Measurements from ENCODE around the gene KANSL3. TPM values are rescaled to one million over a fixed set of nuclear protein-coding genes. Genes with fewer than 3 reads are reported as not detected.

The KANSL3 gene
- total and polyA plus RNA-seq, 2 donors (not counting 3 experiments of a cell fraction or from before 2014, with no cell fraction given): 27.7 to 36.9 TPM

DNA sequence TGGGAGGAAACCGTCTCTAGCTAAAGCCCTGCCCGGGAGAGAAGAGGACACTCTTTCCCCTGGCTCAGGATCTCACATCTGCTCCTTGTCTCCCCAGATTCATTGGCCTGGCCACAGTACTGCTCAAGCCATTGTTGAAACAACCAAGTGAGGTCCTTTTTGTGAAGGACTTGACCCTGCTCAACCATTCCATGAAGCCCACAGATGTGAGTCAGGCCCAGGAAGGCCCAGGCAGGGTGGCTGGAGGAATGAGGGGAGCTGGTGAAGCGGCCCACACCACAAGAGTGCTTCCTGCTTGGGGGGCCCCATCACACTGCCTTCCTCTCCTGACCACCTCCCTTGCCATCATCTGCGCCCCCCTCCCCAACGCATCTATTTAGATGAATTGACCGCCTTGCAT is 9.6 kb upstream of the KANSL3 start:
- DNase-seq (ENCODE audit: low read depth, low spot score) (no peak), FAIRE-seq (no peak)
- Histone ChIP-seq H3K4me3 (replicated peaks in 1 of 3; ENCODE audit: insufficient read depth in 1 of 3, low read depth in 1 of 3, low read length in 3 of 3) (no peak overlapping the region), H3K9me1 (replicated peaks; ENCODE audit: control insufficient read depth, extremely low read depth, insufficient read depth, low read length) (no peaks in the 10 kb centered on the region), H3K4me2 (ENCODE audit: insufficient read depth, low read length) (no peak overlapping the region), H3K4me1 (ENCODE audit: control insufficient read depth, extremely low read depth, insufficient read depth, low read length) (no peaks in the 10 kb centered on the region), H3K9me3 (replicated peaks; ENCODE audit: control insufficient read depth, insufficient read depth, low read length) (no peaks in the 10 kb centered on the region), H3K27me3 (ENCODE audit: control insufficient read depth in 2 of 2, insufficient read depth in 2 of 2, low read length in 2 of 2) (peaks cover 0 to 4% of the 10 kb centered on the region in 2 experiments), H4K20me1 (replicated peaks; ENCODE audit: control insufficient read depth, extremely low read depth, insufficient read depth, low read length) (no peaks in the 10 kb centered on the region), H3K79me2 (ENCODE audit: control insufficient read depth, insufficient read depth, low read length) (no peaks in the 10 kb centered on the region), H3K27ac (ENCODE audit: insufficient read depth, low read depth, low read length) (no peak overlapping the region), H3K9ac (replicated peaks; ENCODE audit: extremely low read depth, insufficient read depth, low read length) (no peak overlapping the region), H2AFZ (ENCODE audit: low read depth, low read length) (no peak overlapping the region), H3K36me3 (ENCODE audit: control insufficient read depth in 2 of 2, extremely low read depth in 1 of 2, insufficient read depth in 2 of 2, low read length in 2 of 2) (no peaks in the 10 kb centered on the region)
- ChIA-PET CTCF (no interaction called here), POLR2A (interaction anchor here (0.6 kb wide), 1 partner anchor 18 kb away, joined by 3 read pairs; no protein-coding TSS in a partner anchor)
- intact Hi-C loops (cut with micrococcal nuclease): no loop called here
- no TSS peak for BruUV-seq (replicated peaks)
- no peak for TF ChIP-seq POLR2A (IDR thresholded peaks at IDR 0.05; ENCODE audit: low read depth, low read length)
- no peak for TF ChIP-seq POLR2AphosphoS5 (IDR thresholded peaks at IDR 0.05; ENCODE audit: insufficient read depth, low read depth, low read length)
- TF ChIP-seq FOS (IDR thresholded peaks at IDR 0.05; ENCODE audit: borderline replicate concordance, insufficient read depth, low read length): no peak
- no peak for TF ChIP-seq GATA2 (IDR thresholded peaks at IDR 0.05; ENCODE audit: insufficient read depth, insufficient read length, low read depth, low read length)
- no peak for TF ChIP-seq EZH2 (IDR thresholded peaks at IDR 0.05; ENCODE audit: borderline replicate concordance, low read depth, low read length, severe bottlenecking)
- TF ChIP-seq, protein P1, sequence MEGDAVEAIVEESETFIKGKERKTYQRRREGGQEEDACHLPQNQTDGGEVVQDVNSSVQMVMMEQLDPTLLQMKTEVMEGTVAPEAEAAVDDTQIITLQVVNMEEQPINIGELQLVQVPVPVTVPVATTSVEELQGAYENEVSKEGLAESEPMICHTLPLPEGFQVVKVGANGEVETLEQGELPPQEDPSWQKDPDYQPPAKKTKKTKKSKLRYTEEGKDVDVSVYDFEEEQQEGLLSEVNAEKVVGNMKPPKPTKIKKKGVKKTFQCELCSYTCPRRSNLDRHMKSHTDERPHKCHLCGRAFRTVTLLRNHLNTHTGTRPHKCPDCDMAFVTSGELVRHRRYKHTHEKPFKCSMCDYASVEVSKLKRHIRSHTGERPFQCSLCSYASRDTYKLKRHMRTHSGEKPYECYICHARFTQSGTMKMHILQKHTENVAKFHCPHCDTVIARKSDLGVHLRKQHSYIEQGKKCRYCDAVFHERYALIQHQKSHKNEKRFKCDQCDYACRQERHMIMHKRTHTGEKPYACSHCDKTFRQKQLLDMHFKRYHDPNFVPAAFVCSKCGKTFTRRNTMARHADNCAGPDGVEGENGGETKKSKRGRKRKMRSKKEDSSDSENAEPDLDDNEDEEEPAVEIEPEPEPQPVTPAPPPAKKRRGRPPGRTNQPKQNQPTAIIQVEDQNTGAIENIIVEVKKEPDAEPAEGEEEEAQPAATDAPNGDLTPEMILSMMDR (IDR thresholded peaks at IDR 0.05; ENCODE audit: extremely low read depth in 1 of 2, insufficient read depth in 1 of 2, low read depth in 1 of 2, low read length in 2 of 2): no peak
- TF ChIP-seq, protein P2, sequence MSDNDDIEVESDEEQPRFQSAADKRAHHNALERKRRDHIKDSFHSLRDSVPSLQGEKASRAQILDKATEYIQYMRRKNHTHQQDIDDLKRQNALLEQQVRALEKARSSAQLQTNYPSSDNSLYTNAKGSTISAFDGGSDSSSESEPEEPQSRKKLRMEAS (IDR thresholded peaks at IDR 0.05; ENCODE audit: insufficient read depth, insufficient read length): no peak
- no peak for TF ChIP-seq MYC (IDR thresholded peaks at IDR 0.05; ENCODE audit: low read depth, low read length)
- no peak for TF ChIP-seq JUN (IDR thresholded peaks at IDR 0.05; ENCODE audit: borderline replicate concordance, insufficient read depth, insufficient read length, low read depth)
- dilution Hi-C loops (cut with MboI; ENCODE audit: extremely low pct_ligation_motif_present, low sequenced_read_pairs): no loop called here

Data from endothelial cell of umbilical vein (primary cell).